Inflammatory macrophage treated with lipopolysaccharide for 1 hour (primary cell): ENCODE measurements around the gene ADCY9.
"Not testable (repeated sequence)": the region's sequence is repeated elsewhere in the genome, so short reads cannot be mapped to it uniquely, and the experiment has no call there.

ENCODE experiments used
- DNase-seq, 2 donors: peaks; one replicate each; pipeline ENCODE4 v3.0.0-alpha.2; 2020 to 2022

Gene ADCY9

GRCh38 chr16:3968551-3968950, 147.7 kb downstream of the ADCY9 start:
- peak; percentile 93 to 94 for DNase-seq

- DNase-seq: no peak
Observed at GRCh38 chr16:3966681-3967080, 149.6 kb downstream of the ADCY9 start.

GRCh38 chr16:3965781-3966582, 150.3 kb downstream of the ADCY9 start:
- DNase-seq: no peak

DNA sequence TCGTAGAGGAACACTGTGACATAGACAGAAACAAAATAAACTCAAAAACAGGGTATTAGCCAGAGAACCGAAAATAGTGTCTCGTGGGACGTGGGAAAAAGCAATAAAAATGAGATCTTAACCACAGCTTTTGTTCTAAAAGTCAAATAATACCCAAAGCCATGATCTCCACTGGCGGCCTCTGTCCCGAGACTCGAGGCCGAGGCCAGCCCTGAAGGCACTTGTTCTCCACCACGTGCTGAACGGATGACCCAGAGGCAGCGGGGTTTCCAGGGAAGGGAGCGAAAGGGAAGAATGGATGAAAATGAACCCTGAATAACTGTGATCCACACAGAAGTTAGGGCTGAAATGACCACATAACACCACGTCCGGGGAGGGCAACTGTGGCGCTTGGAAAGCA, 150.9 kb downstream of the ADCY9 start:
- DNase-seq: no peak

DNA sequence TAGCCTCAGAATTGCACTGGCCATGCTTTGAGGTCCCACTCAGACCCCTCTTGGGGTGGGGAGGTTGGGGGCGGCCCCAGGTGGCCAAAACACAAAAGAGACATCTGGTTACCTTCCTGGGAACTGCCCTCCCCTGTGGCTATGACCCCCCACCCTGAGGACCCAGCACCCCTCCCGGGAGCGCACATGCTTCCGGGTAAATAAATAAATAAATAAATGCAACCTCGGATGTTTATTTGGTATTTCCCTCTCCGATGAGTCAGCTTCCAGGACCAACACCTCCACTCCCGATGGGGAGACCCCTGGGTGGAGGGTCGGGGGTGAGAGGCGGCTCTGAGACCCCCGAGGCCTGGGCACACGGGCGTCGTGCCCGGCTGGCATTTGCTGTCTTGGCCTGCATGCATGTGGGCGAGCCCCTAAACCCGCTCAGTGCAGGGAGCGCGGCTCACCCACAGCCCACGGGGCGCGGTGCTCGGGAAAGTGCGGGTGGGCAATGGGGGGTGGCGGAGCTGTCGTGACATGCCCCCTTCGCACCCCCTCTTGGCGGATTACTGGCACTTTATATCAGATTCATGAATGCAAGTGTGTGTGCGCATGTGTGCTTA, 151.5 kb downstream of the ADCY9 start:
- DNase-seq: no peak

GRCh38 chr16:3963886-3964685, 152.2 kb downstream of the ADCY9 start:
- no peak for DNase-seq

GRCh38 chr16:3963203-3963602, 153.0 kb downstream of the ADCY9 start:
- peak in 1 of 2 donors; percentile 53 for DNase-seq

- DNase-seq: no peak
Observed at GRCh38 chr16:3961449-3961849, 154.8 kb downstream of the ADCY9 start.

- not testable (repeated sequence) for DNase-seq
Observed at GRCh38 chr16:3959926-3960590, 156.2 kb downstream of the ADCY9 start.

GRCh38 chr16:3959148-3959547, 157.1 kb downstream of the ADCY9 start:
- peak in 1 of 2 donors; percentile 34 for DNase-seq

- no peak for DNase-seq
Observed at GRCh38 chr16:3957344-3957980, 158.8 kb downstream of the ADCY9 start.

GRCh38 chr16:3954411-3954921, 161.8 kb downstream of the ADCY9 start:
- DNase-seq: no peak

DNA sequence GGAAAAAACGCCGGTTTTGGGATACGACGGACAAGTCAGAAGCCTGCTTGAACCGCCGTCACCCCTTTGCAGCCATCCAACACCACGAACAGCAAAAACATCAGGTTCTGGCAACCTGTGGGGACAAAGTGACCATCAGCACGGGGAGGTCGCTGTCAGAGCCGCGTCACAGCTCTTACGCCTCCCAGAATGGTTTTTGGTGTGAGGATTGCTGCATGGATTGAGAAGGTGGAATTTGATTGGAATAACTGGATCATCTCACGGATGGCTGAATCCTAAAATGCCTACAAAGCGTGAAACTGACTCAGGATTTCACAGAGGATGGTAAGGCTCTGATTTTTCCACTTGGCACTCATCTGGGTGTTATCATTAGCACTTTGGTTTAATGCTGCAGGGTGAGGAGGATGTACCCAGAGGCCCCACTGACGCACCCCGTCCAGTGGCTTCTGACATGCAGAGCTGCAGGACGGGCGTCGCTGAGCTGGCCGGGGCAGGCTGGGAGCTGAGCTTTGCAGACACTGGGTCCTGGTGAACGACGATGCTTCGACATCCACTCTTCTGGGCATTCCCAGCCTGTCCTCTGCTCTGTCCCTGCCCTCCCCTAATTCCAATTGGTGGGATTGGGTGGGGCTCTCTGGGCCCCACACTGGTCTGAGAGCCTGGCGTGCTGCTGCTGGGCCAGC, 162.4 kb downstream of the ADCY9 start:
- no peak for DNase-seq

DNA sequence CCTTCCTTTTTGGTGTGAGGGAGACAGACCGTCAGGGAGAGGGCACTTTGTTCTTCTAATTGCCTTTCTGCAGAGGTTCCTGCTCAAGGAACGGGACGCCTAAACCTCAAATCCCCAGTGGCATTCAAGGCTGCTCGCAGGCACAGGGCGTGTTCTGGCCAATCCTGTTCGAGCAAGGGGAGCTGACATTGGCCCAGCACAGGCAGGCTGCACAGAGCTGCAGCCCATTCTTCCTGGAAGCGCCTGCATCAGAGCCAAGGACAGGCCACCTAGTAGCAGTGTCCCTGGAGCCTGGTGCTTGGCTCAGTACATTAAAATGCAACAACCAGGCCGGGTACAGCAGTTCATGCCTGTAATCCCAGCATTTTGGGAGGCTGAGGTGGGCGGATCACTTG, 163.5 kb downstream of the ADCY9 start:
- no peak for DNase-seq

GRCh38 chr16:3951861-3952736, 164.1 kb downstream of the ADCY9 start:
- DNase-seq: no peak

DNA sequence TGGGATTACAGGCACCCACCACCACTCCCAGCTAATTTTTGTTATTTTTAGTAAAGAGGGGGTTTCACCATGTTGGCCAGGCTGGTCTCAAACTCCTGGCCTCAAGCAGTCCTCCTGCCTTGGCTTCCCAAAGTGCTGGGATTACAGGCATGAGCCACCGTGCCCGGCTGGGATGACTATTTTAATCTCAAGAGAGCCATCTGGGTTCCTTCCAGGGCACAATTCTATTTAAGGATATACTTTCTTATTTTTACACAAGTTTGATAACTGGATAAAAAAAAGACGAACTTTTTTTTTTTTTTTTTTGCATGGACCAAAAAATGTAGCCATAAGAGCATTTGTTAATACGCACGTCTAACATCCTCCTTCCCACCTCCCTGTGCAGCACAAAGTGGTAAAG, 164.9 kb downstream of the ADCY9 start:
- DNase-seq: not testable (repeated sequence)

DNA sequence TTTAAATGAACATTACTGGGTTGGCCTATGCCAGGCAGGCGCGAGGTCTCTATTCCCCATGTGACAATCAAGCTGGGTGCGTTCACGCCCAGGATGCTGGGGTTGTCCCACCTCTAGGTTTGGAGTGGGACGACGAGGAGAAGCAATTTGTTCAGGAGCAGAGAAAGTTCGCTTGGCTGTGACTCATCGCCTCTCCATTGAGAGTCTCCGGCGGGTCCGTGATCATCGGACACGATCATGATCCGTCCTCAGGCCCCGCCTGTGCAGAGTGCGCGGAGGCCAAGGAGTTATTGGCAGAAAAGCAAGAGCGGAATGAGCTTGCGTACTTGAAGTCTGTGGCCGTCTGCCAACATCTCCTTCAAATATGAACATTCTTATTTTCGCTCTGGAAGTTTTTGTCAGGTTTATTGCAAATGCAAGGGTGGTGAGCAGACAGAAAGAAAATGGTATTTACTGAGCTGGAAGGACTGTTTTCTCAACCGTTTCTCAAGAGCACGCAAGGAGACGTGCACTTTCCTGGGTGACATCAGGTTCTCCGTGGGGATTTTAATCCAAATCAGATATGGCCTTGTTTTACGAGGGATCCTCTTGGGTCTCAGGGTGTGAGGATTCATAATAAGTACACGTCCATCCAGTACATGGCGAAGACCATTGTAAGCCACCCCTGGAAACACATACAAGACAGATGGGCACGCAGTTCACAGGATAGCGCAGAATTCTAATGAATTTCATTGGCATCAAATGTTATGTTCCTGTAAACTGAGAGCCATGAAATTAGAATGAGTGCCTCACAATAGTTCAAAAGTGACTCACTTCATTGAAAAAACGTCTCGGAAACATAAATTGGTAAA, 165.7 kb downstream of the ADCY9 start:
- DNase-seq: no peak

- DNase-seq: no peak
Observed at GRCh38 chr16:3949946-3950342, 166.3 kb downstream of the ADCY9 start.

GRCh38 chr16:3949287-3949686, 167.0 kb downstream of the ADCY9 start:
- no peak for DNase-seq
